Nucleus accumbens (tissue), 56 donors: ENCODE measurements around the gene THEM4.
"Not testable (repeated sequence)": the region's sequence is repeated elsewhere in the genome, so short reads cannot be mapped to it uniquely, and the experiment has no call there.

Experiments used
- DNase-seq, 56 donors: peaks; one replicate each; lab custom pipeline; 2025; lab: John Stamatoyannopoulos, UW

The THEM4 gene

GRCh38 chr1:151900804-151901203, 8.5 kb downstream of the THEM4 start:
- not testable (repeated sequence) for DNase-seq

GRCh38 chr1:151898519-151898991, 10.8 kb downstream of the THEM4 start:
- DNase-seq = peak in 2 of 56 donors; percentile 4 to 6

GRCh38 chr1:151897991-151898431, 11.3 kb downstream of the THEM4 start:
- no peak for DNase-seq

GRCh38 chr1:151893176-151893924, 16.0 kb downstream of the THEM4 start:
- DNase-seq = no peak

DNA sequence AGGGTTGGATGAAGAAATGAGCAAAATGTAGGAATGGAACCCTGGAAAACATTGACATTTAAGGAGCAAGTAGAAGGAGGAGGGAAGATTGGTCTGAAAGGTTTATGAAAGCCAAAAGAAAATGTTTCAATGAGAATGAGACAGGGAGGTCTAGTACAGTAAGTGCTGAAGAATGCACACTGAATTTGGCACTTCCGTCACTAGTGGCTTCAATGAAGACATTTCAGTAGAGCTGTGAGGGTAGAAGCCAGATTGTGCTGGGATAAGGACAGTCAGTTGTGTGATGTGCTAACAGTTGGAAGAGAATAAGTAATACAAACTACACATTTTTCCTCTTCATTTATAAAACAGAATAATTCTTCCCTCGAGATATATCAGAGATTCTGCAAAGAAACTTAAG, 17.1 kb downstream of the THEM4 start:
- no peak for DNase-seq

- DNase-seq = no peak
Observed at GRCh38 chr1:151891512-151891911, 17.8 kb downstream of the THEM4 start.

GRCh38 chr1:151888972-151889570, 20.2 kb downstream of the THEM4 start:
- DNase-seq = no peak

DNA sequence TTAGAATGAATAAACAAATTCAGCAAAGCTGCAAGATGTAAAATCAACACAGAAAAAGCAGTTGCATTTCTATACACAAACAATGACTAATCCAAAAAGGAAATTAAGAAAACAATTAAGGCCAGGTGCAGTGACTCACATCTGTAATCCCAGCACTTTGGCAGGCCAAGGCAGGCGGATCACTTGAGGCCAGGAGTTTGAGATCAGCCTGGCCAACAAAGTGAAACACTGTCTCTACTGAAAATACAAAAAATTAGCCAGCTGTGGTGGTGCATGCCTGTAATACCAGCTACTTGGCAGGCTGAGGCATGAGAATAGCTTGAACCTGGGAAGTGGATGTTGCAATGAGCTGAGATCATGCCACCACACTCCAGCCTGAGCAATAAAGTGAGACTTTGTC, 22.3 kb downstream of the THEM4 start:
- no peak for DNase-seq

DNA sequence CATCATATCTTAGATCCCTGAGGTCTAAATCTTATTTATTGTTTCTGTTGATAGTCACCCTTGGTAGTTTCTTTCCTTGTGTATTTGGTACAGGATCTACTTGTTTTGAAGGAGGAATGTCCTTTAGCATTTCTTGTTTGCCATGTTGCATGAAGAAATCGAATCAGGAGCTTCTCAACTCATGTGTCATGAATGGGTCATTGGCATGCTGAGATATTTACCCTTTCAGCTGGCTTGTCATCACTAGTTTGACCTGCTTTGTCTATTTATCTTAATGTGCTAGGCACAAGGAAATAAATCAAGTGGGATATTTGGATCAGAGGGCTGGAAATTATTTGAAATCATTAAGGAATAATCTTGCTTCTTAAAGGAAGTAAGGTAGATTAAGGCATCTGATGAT, 23.8 kb downstream of the THEM4 start:
- no peak for DNase-seq

- not testable (repeated sequence) for DNase-seq
Observed at GRCh38 chr1:151884879-151885278, 24.4 kb downstream of the THEM4 start.

GRCh38 chr1:151884445-151884844, 24.9 kb downstream of the THEM4 start:
- DNase-seq = not testable (repeated sequence)

GRCh38 chr1:151883898-151884297, 25.4 kb downstream of the THEM4 start:
- DNase-seq = not testable (repeated sequence)

DNA sequence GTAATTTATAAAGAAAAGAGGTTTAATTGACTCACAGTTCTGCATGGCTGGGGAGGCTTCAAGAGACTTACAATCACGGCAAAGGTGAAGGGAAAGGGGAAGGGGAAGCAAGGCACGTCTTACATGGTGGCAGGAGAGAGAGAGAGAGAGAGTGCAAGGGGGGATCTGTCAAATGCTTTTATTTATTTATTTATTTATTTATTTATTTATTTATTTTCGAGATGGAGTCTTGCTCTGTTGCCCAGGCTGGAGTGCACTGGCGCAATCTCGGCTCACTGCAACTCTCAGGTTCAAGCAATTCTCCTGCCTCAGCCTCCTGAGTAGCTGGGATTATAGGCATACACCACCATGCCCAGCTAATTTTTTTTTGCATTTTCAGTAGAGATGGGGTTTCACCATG, 26.4 kb downstream of the THEM4 start:
- not testable (repeated sequence) for DNase-seq

DNA sequence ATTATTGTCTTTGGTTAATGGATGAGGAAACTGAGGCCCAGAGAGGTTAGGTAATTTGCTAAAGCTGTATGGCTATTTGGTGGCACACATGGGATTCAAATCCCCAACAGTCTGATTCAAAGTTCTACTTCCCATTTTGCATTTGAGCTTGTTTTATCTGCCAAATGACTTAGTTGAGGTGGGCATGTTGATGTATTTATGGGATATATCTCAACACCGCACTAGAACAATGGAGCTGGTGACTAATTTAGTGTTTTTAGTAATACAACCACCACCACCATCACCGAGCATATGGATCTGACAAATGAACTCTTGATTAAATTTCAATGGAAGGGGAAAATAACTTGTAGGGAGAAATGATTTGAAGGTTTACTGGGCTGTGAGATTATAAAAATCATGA, 26.8 kb downstream of the THEM4 start:
- DNase-seq = no peak

GRCh38 chr1:151881479-151881878, 27.8 kb downstream of the THEM4 start:
- DNase-seq = peak in 1 of 56 donors; percentile 1

GRCh38 chr1:151875419-151876097, 33.8 kb downstream of the THEM4 start:
- no peak for DNase-seq

- DNase-seq = not testable (repeated sequence)
Observed at GRCh38 chr1:151872776-151873175, 36.5 kb downstream of the THEM4 start.

DNA sequence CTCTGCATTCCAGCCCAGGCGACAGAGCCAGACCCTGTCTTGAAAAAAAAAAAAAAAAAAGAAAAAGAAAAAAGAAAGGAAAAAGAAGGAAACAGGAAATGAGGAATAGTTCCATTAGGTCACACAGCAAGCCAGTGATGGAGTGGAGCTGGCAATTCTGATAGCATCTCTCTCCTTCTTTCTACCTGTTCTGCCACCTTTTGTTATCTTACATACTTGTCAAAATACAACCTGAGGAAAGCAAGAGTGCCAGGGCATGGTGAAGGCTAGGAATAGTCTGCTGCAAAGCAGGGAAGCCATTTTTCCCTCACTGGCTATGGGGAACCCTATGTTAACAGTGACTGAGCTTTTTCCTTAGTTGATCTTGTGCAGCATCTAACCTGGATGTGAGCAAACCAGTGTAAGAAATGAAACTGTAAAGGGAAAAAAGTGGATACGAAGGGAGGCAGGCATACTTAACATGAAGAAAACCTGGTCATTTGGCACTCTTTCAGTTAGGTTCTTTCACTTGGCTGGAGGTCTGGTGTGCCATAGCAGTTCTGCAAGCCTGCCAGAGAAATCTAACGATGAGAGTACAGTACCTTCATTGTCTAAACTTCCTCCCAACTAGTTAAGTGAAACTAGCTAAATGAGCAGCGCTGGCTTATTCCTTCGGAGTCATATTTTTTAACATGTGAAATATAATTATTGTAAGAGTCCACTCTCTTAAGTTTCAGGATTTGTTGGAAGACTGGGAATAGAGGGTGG, 37.9 kb downstream of the THEM4 start:
- DNase-seq = no peak

DNA sequence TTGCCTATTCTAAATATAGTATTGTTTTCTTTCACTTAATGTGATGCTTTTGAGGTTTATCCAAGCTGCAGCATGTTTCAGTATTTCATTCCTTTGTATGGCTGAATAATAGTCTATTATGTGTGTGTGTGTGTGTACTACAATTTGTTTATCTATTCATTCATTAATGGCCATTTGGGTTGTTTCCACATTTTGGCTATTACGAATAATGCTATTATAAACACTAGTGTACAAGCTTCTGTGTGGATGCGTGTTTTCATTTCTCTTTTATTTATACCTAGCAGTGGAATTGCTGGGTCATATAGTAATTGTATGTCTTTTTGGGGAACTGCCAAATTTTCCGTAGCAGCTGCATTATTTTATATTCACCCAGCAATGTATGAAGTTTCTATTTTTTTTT, 40.8 kb downstream of the THEM4 start:
- no peak for DNase-seq

- peak in 2 of 56 donors; percentile 8 to 9 for DNase-seq
Observed at GRCh38 chr1:151867765-151868411, 41.4 kb downstream of the THEM4 start.
